IPS-NIHi7 (cell line): ENCODE data around the gene FAM228A.
"Not testable (repeated sequence)": the region's sequence is repeated elsewhere in the genome, so short reads cannot be mapped to it uniquely, and the experiment has no call there.

Source experiments
- DNase-seq: peaks from one replicate; pipeline ENCODE4 v3.0.0; 2012; ENCODE audit warnings: mixed read lengths; ENCODE audit errors: extremely low spot score

The FAM228A gene

DNA sequence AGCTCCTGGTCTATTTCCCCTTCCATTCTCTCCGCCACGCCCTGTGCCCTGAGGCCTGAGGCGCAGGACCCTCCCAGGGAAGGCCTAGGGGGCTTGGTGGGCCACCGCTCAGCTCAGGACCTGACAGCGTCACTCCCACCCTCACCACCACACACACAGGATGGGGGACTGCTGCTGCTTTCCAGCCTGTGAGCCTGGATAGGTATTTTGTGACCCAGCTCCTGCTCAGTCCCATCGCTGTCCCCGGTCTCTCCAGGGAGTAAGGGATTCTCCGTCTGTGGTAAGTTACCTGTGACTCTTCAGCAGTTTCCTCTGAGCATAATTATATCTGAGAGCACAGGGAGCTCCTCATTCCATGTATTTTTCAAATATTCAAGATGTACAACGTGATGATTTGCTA, 16.3 kb downstream of the FAM228A start:
- no peak for DNase-seq

DNA sequence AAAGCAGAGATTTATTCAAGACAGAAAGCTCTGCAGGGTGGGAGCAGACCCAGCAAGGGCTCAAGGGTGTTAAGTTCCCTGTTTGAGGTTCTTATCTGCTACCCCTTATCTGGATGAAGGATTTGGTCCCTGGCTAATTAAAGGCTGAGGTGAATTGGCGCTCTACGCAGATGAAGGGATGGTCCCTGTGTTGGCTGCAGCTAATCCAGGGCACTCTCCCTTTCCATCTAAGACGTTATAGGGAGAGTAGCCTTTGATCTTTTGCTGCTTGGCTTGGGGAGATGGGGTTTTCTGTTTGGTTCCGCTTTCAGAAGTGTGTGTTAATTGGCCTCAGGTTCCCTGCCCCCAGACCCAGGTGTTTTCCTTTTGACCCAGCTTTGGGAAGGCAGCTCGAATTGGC, 17.0 kb downstream of the FAM228A start:
- DNase-seq, result no peak

- DNase-seq, result not testable (repeated sequence)
These were observed 22.4 kb downstream of the FAM228A start for GRCh38 chr2:24197213-24197612.

DNA sequence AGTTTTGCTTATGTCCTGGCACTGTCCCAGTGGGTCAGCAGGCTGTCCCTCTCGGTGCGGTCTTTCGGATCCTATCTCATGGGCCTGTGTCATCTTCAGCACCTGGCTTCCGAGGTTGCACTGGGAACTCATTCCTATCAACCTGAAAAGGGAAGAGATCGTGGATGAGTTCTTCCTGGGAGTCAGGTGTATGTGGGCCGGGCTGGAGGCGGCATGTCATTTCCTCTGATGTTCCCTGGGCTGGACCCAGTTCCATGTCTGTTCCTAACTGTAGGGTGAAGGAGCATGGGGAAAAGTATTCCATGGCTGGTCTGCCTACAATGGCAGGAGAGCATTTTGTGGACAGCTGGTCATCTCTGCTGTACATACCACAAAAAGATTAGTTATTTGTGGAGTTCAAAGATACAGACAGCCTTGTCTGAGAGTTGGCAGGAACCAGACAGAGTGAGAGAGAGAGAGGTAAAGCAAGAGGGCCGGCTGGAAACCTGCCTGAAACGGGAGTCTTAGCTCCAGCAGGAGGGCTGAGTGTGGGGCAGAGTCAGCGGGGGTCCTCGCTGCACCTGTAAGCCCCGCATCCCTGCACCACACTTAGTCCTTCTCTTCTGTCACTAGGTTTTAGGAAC, 25.2 kb downstream of the FAM228A start:
- DNase-seq, result no peak

DNA sequence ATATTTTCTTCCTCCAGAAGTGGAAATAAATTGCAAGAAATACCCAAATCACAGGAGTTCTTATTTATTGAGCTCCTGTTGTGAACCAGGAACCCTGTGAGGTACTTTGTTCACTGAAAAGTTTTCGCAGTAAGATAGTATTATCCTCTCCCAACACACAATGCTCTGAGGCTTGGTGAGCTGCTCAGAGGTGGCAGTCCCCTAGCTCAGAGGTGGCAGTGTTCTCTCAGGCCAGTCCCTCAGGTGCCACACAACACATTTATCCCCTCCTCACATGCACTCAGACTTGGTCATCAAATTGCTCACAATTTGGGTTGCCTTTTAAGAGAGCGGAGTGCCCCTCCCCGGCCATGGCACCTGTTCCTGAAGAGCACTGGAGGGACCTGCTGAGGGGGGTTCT, 25.9 kb downstream of the FAM228A start:
- no peak for DNase-seq

DNA sequence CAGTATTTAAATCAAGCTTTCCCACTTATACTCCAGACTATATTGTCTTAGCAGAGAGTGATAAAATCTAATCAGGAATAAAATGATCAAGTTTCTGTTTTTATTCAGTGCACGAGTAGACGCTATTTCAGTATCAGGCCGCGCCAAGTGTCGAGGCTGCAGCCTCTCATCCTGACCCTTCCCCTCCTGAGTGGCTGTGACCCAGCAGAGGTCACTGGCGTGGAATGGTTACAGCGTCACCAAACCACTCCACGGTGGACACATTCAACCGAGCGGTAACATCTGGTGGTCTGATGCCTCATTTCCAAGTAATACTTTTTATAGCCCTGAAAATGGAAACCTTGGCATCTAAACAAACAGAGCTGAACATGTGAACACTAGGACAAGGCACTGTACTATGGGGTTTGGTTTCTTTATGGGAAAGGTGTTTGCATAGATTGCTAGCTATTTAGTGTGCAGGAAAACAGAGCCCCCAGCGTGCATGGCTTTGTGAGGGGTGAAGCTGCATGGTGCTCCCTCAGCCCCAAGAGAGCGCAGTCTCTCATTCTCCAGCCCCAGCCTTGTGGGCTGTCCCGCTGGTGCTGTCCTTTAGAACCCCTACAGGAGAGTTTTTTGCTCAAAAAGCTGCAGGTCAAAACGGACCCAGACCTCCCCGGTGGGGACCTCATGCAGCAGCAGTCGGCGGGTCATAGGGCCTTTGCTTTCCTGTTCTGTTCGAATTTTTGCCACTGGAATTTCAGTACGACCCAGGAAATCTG, 28.4 kb downstream of the FAM228A start:
- DNase-seq, result peak; percentile 18

DNA sequence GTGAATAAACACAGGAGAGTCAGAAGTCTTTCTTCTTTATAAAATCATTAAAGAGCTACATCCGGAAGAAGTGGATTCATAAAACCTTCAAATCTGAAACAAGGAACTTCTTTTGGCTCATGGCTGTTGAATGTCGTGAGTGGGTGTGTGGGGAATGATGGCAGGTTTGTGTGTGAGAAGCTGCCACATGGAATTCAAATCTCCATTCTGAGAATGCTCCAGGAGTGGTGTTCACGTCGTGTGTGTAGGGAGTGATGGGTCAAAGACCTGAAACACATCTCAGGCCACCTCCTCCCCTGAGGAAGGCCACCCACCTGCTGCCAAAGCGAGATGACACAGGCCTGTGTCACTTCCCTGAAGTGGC, 28.9 kb downstream of the FAM228A start:
- DNase-seq, result no peak

DNA sequence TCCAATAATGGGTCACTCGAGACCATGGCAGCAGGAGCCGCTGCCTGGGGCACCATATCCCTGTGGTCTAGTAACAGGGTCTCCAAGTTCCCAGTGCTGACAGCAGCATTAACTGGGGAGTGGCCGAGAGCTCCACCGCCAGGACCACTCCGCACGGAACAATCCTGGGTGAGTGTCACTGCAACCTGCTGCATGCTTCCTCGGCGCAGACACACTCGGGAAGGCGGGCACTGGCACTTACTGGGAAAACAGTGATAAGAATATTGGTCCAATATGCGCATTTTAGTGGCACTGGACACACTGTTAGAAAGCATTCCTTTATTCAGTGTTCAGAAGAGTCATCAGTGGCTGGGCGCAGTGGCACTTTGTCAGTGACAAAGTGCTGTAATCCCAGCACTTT, 29.7 kb downstream of the FAM228A start:
- DNase-seq, result no peak

GRCh38 chr2:24205131-24205530, 30.3 kb downstream of the FAM228A start:
- DNase-seq, result no peak

- no peak for DNase-seq
These were observed 31.4 kb downstream of the FAM228A start for GRCh38 chr2:24206242-24206641.

GRCh38 chr2:24206714-24207113, 31.9 kb downstream of the FAM228A start:
- no peak for DNase-seq

- no peak for DNase-seq
These were observed 32.5 kb downstream of the FAM228A start for GRCh38 chr2:24207359-24207758.

DNA sequence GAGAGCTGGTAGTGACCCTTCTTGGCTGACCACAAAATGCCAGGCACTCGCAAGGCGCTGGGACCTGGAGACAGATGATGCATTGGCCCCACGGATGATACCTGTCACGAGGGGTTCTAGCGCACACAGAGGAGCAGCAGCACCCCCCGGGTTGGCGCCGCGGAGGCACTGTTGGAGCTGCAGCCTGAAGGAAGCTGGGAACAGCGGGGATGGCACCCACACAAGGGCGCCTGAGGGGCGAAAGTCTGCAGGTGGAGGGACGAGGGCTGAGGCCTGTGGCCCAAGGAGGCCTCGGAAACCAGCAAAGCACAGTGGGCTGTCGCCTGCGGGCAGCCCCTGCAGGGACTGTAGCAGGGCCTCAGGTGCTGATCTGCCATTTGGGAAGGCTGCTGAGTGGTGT, 33.6 kb downstream of the FAM228A start:
- DNase-seq, result no peak

DNA sequence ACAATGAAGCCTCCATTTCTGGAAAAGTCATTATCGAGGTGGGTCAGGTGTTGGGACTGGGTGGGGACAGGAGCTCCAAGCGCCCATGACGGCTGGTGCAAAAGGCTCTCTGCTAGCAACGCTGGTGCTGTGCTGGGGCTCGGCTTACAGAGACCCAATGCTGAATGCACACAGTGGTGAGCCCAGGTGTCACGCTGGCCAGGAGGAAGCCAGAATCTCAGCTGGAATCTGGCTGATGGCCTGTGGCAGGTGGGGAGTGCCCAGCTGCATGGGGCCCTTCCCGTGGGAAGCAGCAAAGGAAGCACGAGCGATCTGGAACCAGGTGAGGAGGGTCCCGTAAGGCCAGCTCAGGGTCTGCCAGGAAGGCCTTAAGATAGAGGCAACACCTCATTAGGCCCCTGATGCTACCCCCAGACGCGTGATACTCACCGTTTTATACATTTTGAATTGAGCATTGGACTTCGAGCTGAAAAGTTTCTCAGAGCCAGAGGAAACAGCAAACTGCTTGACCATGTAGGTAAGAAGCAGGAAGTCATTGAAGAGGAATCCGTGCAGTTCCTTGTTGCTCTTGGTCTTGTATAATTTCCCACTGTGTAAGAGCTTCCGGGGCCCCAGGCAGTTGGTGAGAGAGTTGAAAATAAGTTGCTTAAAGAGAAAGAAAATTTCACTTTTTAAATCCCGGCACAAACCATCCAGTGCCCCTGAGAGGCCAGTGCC, 34.7 kb downstream of the FAM228A start:
- peak; percentile 8 for DNase-seq

DNA sequence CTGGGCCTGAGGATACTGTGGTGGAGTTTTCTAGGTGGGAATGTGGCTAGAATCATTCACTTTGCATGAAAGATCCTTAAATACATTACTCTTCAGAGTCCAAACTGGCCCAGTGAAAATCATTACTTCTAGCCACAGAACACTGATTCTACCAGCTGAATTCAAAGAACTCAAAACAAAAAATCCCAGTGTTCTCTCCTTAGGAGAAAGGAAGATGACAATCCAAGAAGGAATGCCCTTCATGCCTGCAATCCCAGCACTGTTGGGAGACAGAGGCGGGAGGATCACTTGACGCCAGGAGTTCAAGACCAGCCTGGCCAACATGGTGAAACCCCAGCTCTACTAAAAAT, 35.2 kb downstream of the FAM228A start:
- no peak for DNase-seq

- peak; percentile 6 for DNase-seq
These were observed 35.9 kb downstream of the FAM228A start for GRCh38 chr2:24210723-24211122.

DNA sequence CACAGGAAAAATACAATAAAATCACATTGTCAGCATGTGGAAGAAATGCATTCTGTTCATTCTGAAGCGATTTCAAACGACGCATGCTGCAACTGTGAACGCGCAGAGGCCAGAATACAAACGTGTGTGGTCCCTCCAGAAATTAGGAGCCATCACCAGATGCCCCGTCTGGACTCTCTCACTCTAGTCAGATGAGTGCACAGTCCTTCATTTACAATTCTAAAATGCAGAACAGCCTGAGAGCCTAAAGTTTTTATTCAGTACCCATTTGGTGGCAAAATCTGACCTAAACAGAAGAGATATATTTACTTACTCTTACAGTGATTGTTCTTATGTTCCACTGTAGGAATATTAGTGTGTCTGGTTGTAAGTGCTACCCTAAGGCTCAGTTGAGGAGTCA, 36.6 kb downstream of the FAM228A start:
- no peak for DNase-seq

DNA sequence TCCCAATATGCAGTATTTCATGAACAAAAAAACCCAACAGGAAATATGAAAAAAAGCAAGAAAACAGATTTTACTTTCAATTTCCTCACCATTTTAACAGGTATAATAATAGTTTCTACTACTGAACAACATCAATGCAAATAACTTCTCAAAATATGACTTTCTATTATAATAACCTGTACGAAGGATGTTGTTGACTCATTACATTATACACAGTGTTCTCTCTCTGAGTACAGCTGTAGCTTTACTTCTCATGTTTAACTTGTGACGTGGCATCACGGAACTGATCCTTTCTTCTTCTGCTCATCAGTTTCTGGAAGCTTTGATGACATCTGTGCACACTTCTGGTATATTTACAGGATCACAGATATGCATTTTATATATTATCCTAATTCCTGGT, 40.0 kb downstream of the FAM228A start:
- DNase-seq, result no peak

DNA sequence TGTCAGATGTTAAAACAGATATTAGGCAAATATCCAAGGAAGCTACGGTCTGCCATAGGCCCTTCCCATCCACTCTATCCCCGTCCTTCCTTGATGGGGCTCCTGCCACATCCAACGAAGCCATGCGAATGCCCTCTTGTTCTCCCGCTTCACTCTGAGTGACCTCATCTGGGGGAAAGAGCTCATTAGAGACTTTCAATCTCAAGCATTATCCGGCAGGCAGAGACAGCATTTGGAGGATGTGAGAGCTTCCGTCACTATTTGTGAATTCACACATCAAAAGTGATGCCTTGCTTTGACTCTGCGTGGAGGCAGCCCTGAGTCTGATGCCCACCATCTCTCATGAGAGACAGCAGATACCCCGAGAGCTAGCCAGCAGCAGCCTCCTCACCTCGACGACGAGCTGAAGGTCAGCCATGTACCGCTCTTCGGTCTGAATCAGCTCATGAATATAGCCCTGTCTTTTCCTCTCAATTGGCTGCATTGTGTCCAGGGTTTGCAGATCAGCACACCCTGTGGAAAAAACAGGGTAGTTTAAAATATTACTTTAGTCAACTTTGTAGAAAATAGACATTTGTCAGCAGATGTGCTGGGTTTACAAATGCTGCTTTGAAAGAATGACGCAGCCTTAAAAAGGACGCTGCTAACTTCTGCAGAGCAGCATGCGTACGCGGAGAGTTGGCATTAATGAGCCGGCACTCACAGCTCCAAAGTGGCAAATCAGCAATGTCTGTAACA, 45.9 kb downstream of the FAM228A start:
- no peak for DNase-seq

- no peak for DNase-seq
These were observed 46.6 kb downstream of the FAM228A start for GRCh38 chr2:24221343-24222050.

DNA sequence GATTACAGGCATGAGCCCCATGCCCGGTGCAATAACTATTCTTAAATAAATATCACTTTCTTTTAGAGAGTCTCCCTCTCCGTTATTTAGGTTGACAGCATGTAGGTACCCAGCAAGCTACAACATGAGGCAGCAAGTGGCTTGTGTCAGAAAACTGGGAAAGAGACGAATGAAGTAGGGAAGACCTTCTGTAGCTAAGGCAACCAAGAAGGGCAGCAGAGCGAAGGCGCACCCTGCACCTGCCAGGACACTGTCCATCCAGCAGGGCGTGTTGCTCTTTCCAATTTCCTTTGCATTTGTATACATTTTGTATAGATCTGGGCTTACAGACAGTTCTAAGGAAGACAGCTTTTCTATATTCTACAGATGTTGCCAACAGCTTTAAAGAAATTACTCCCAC, 48.1 kb downstream of the FAM228A start:
- DNase-seq, result no peak
